GM12878 (cell line): Measurements from ENCODE around the gene CRTC1. TPM values are rescaled to one million over a fixed set of nuclear protein-coding genes. Genes with fewer than 3 reads are reported as not detected.

Experiments used
- ATAC-seq: fragments of 200-7000 bp; cut with Tn5 transposase; 3 replicates; pipeline ENCODE4 v1.9.1; 2020; ENCODE audit warnings: mild to moderate bottlenecking, moderate library complexity
- BruUV-seq: library from RNA; stranded (reverse); fragments of 400-500 nt; replicated peaks from 2 replicates; lab custom pipeline; 2021; lab: Mats Ljungman, UMichigan
- CTCF ChIA-PET: fragments of 300-600 bp; sonication (Branson Sonifier 250); formaldehyde crosslinking; extraction: SDS; loops from one replicate; lab custom pipeline; 2021; ENCODE audit warnings: inconsistent platforms; lab: Yijun Ruan, JAX
- POLR2A ChIA-PET: fragments of 350-600 bp; formaldehyde crosslinking; extraction: SDS; loops from one replicate; lab custom pipeline; 2021; ENCODE audit warnings: inconsistent platforms; lab: Charles Lee
- RAD21 ChIA-PET: fragments of 300-600 bp; sonication (Branson Sonifier 250); formaldehyde crosslinking; loops from one replicate; lab custom pipeline; 2023; ENCODE audit warnings: antibody characterized with exemption; ENCODE audit not compliant: unreplicated experiment; lab: Charles Lee
- SMC1A ChIA-PET: fragments of 300-600 bp; sonication (Branson Sonifier 250); formaldehyde crosslinking; loops from one replicate; lab custom pipeline; 2023; ENCODE audit not compliant: unreplicated experiment, uncharacterized antibody; lab: Charles Lee
- DNase-seq: peaks from one replicate; pipeline ENCODE4 v3.0.0-alpha.2; 2011; ENCODE audit warnings: low read depth, low spot score
- FAIRE-seq: peaks from 3 replicates; lab custom pipeline; 2011; peaks lifted over from hg19 to GRCh38; lab: Jason Lieb, UNC
- H2AFZ ChIP-seq: 2 replicates; pipeline ENCODE4 v1.6.0; 2011; ENCODE audit warnings: low read depth, low read length, control low read depth; ENCODE audit not compliant: control insufficient read depth
- H3K27ac ChIP-seq: 2 replicates; pipeline ENCODE4 v1.5.1; 2011; ENCODE audit warnings: control low read depth; ENCODE audit not compliant: control insufficient read depth, insufficient read depth
- H3K27me3 ChIP-seq, 2 experiments: replicated peaks in 1 of 2; 2 replicates each; pipeline versions ENCODE4 v1.6.0 to v1.6.1; 2011; ENCODE audit warnings: low read length in 1 of 2; ENCODE audit not compliant: control insufficient read depth in 2 of 2, insufficient read depth in 2 of 2
- H3K36me3 ChIP-seq, 2 experiments: 2 replicates each; pipeline ENCODE4 v1.5.1; 2011; ENCODE audit warnings: low read length in 1 of 2; ENCODE audit not compliant: control insufficient read depth in 2 of 2, insufficient read depth in 2 of 2
- H3K4me1 ChIP-seq: 2 replicates; pipeline ENCODE4 v1.6.1; 2011; ENCODE audit warnings: mild to moderate bottlenecking, low read length, moderate library complexity, mixed read lengths; ENCODE audit not compliant: control insufficient read depth, insufficient read depth
- H3K4me2 ChIP-seq: 2 replicates; pipeline ENCODE4 v1.6.0; 2011; ENCODE audit warnings: control low read depth; ENCODE audit not compliant: control insufficient read depth, insufficient read depth
- H3K4me3 ChIP-seq: fragments of 200-600 bp; sonication (generic); 2 replicates; pipeline ENCODE4 v1.5.1; 2016
- H3K79me2 ChIP-seq: 2 replicates; pipeline ENCODE4 v1.6.0; 2011; ENCODE audit warnings: low read length; ENCODE audit not compliant: control insufficient read depth, insufficient read depth
- H3K9ac ChIP-seq: 2 replicates; pipeline ENCODE4 v1.8.0; 2011; ENCODE audit warnings: low read length, control low read depth, mixed read lengths; ENCODE audit not compliant: control insufficient read depth, insufficient read depth
- H3K9me3 ChIP-seq: replicated peaks from 3 replicates; pipeline ENCODE4 v1.5.1; 2011; ENCODE audit warnings: mild to moderate bottlenecking, low read length; ENCODE audit not compliant: control insufficient read depth, insufficient read depth
- H4K20me1 ChIP-seq: 2 replicates; pipeline ENCODE4 v1.6.0; 2011; ENCODE audit not compliant: control insufficient read depth, insufficient read depth
- ASH2L ChIP-seq: fragments of 300-600, 200-600 bp; sonication (generic); IDR thresholded peaks from 2 replicates; pipeline ENCODE4 v1.6.1; 2017; ENCODE audit warnings: low read depth, mild to moderate bottlenecking, borderline replicate concordance
- BCL11A ChIP-seq: IDR thresholded peaks from 2 replicates; pipeline ENCODE4 v1.6.1; 2011; ENCODE audit warnings: low read depth, low read length
- CREM ChIP-seq: IDR thresholded peaks from 2 replicates; pipeline ENCODE4 v1.6.1; 2014; ENCODE audit warnings: antibody characterized with exemption, low read depth
- DPF2 ChIP-seq: fragments of 450-650 bp; IDR thresholded peaks from 2 replicates; pipeline ENCODE4 v1.6.1; 2017; ENCODE audit warnings: mild to moderate bottlenecking
- FOXM1 ChIP-seq: IDR thresholded peaks from 2 replicates; pipeline ENCODE4 v1.6.1; 2012; ENCODE audit warnings: low read depth, mild to moderate bottlenecking, inconsistent platforms, low read length, moderate library complexity
- NRF1 ChIP-seq: conservative IDR thresholded peaks from 2 replicates; pipeline ENCODE4 v1.6.1; 2011; ENCODE audit warnings: mild to moderate bottlenecking, low read depth, low read length, improper control_type of control experiment
- POU2F2 ChIP-seq: IDR thresholded peaks from 3 replicates; pipeline ENCODE4 v1.6.1; 2011; ENCODE audit warnings: low read depth, mild to moderate bottlenecking, low read length, borderline replicate concordance
- SMAD5 ChIP-seq: IDR thresholded peaks from 2 replicates; pipeline ENCODE4 v1.6.1; 2016; ENCODE audit warnings: antibody characterized with exemption, low read depth
- TCF3 ChIP-seq: IDR thresholded peaks from 2 replicates; pipeline ENCODE4 v1.6.1; 2012; ENCODE audit warnings: low read depth, mild to moderate bottlenecking, low read length, borderline replicate concordance; ENCODE audit not compliant: insufficient read depth
- USF1 ChIP-seq: IDR thresholded peaks from 2 replicates; pipeline ENCODE4 v1.6.1; 2011; ENCODE audit warnings: borderline replicate concordance, low read depth, mild to moderate bottlenecking, moderate library complexity, mixed read lengths, low read length; ENCODE audit not compliant: insufficient read depth; ENCODE audit errors: extremely low read length
- ZNF217 ChIP-seq: fragments of 450-650 bp; IDR thresholded peaks from 2 replicates; pipeline ENCODE4 v1.6.1; 2017; ENCODE audit warnings: antibody characterized with exemption, mild to moderate bottlenecking
- ZNF24 ChIP-seq: fragments of 450-650 bp; IDR thresholded peaks from 2 replicates; pipeline ENCODE4 v1.6.1; 2017; ENCODE audit warnings: antibody characterized with exemption, mild to moderate bottlenecking
- ZNF687 ChIP-seq: fragments of 450-650 bp; IDR thresholded peaks from 2 replicates; pipeline ENCODE4 v1.6.1; 2017; ENCODE audit warnings: mild to moderate bottlenecking, moderate library complexity
- WGBS: methylation state at CpG from one replicate; pipeline ENCODE4 v1.1.6; 2016; ENCODE audit warnings: low lambda C conversion rate; ENCODE audit not compliant: insufficient replicate concordance, insufficient coverage; ENCODE audit errors: missing lambda C conversion rate; 5-methylcytosine and 5-hydroxymethylcytosine counted together
- in situ Hi-C: fragments of 300-500 bp; cut with MboI; formaldehyde crosslinking; loops from 9 replicates; pipeline ENCODE4 v1.14.3; 2018; ENCODE audit warnings: mixed read lengths
- intact Hi-C: fragments of 100-400 bp; cut with micrococcal nuclease; formaldehyde crosslinking; loops from one replicate; pipeline ENCODE4 v1.14.2; 2022; ENCODE audit not compliant: unreplicated experiment
- polyA plus RNA-seq, 11 experiments: library from polyadenylated mRNA; depleted of rRNA in 4 of 11; unstranded in 6 of 11; stranded (reverse) in 5 of 11; fragments of >200 nt; fragmentation: Nextera tagmentation in 4 of 11; fragmentation: Illumina TruSeq in 1 of 11; extraction: Ambion mirVana in 4 of 11; extraction: Trizol in 1 of 11; gene quantifications; 1 replicate in 1 of 11; 2 replicates in 10 of 11; pipeline versions ENCODE4 v1.2.1 to v1.2.3, GENCODE V29; 2011 to 2016; ENCODE audit warnings: inconsistent platforms in 2 of 11, missing spikeins in 2 of 11, low read depth in 1 of 11
- total RNA-seq, 4 experiments: library from RNA; depleted of rRNA in 3 of 4; stranded (reverse); fragments of >200 nt in 3 of 4; fragmentation: Illumina TruSeq in 1 of 4; extraction: Trizol in 1 of 4; gene quantifications; 2 replicates each; pipeline versions ENCODE4 v1.2.1 to v1.2.3, GENCODE V29; 2013 to 2021
- TF ChIP-seq, protein P1 (sequence below): fragments of 450-650 bp; IDR thresholded peaks from 2 replicates; pipeline ENCODE4 v1.6.1; 2017; ENCODE audit warnings: low read depth, mild to moderate bottlenecking, moderate library complexity
- TF ChIP-seq, protein P2 (sequence below): fragments of 450-650 bp; IDR thresholded peaks from 2 replicates; pipeline ENCODE4 v1.6.1; 2018; ENCODE audit warnings: mild to moderate bottlenecking, low read depth, moderate library complexity; ENCODE audit not compliant: partially characterized antibody

The CRTC1 gene
- total and polyA plus RNA-seq, 10 of the 15 experiments (the other 5 are each of a cell fraction or from before 2014, with no cell fraction given): 0.02 to 4.6 (median 1.1) TPM; not detected in 1

- H3K27ac ChIP-seq: no peak overlapping the region
- H3K9me3 ChIP-seq: no peaks in the 10 kb centered on the region
- CTCF ChIA-PET: interaction anchor here (1.1 to 2.1 kb wide), 6 partner anchors 87 to 243 kb away, joined by 3 to 8 read pairs (median 4); partner anchors contain the start of gene REX1BD
- no peak for DNase-seq
- no peaks in the 10 kb centered on the region for H3K79me2 ChIP-seq
- H3K4me1 ChIP-seq: no peaks in the 10 kb centered on the region; the same call in 1 of the 2 replicates
- no peaks in the 10 kb centered on the region for H3K36me3 ChIP-seq
- no peaks in the 10 kb centered on the region for H3K27me3 ChIP-seq
- FAIRE-seq: no peak
- no peak overlapping the region for H3K4me3 ChIP-seq
- SMC1A ChIA-PET: interaction anchor here (0.9 to 1.8 kb wide), 2 partner anchors 8 to 170 kb away, joined by 4 to 6 read pairs; no protein-coding TSS in a partner anchor
- no TSS peak for BruUV-seq
- H3K9ac ChIP-seq: no peak overlapping the region
- no peak for ATAC-seq
- WGBS: 78% methylated on average over 13 of the region's 13 CpGs
- H2AFZ ChIP-seq: no peak overlapping the region
- POLR2A ChIA-PET: no interaction called here
- RAD21 ChIA-PET: interaction anchor here (1.2 to 1.4 kb wide), 2 partner anchors 209 to 226 kb away, joined by 3 to 4 read pairs; no protein-coding TSS in a partner anchor
- H3K4me2 ChIP-seq: no peak overlapping the region
- in situ Hi-C loops: loop anchor here (10.0 kb wide), 1 partner anchor 222 kb away; no protein-coding TSS in a partner anchor
- intact Hi-C loops: loop anchor here (2.0 kb wide), 1 partner anchor 82 kb away; no protein-coding TSS in a partner anchor
- H4K20me1 ChIP-seq: no peaks in the 10 kb centered on the region
- TF ChIP-seq ZNF217: no peak
- TF ChIP-seq NRF1: no peak
- no peak for TF ChIP-seq USF1
- no peak for TF ChIP-seq CREM
- TF ChIP-seq ZNF24: no peak
- TF ChIP-seq TCF3: no peak
- TF ChIP-seq DPF2: no peak
- TF ChIP-seq SMAD5: no peak
- no peak for TF ChIP-seq ZNF687
- TF ChIP-seq ASH2L: no peak
- TF ChIP-seq POU2F2: no peak
- TF ChIP-seq, protein P1, sequence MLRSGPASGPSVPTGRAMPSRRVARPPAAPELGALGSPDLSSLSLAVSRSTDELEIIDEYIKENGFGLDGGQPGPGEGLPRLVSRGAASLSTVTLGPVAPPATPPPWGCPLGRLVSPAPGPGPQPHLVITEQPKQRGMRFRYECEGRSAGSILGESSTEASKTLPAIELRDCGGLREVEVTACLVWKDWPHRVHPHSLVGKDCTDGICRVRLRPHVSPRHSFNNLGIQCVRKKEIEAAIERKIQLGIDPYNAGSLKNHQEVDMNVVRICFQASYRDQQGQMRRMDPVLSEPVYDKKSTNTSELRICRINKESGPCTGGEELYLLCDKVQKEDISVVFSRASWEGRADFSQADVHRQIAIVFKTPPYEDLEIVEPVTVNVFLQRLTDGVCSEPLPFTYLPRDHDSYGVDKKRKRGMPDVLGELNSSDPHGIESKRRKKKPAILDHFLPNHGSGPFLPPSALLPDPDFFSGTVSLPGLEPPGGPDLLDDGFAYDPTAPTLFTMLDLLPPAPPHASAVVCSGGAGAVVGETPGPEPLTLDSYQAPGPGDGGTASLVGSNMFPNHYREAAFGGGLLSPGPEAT: no peak
- TF ChIP-seq, protein P2, sequence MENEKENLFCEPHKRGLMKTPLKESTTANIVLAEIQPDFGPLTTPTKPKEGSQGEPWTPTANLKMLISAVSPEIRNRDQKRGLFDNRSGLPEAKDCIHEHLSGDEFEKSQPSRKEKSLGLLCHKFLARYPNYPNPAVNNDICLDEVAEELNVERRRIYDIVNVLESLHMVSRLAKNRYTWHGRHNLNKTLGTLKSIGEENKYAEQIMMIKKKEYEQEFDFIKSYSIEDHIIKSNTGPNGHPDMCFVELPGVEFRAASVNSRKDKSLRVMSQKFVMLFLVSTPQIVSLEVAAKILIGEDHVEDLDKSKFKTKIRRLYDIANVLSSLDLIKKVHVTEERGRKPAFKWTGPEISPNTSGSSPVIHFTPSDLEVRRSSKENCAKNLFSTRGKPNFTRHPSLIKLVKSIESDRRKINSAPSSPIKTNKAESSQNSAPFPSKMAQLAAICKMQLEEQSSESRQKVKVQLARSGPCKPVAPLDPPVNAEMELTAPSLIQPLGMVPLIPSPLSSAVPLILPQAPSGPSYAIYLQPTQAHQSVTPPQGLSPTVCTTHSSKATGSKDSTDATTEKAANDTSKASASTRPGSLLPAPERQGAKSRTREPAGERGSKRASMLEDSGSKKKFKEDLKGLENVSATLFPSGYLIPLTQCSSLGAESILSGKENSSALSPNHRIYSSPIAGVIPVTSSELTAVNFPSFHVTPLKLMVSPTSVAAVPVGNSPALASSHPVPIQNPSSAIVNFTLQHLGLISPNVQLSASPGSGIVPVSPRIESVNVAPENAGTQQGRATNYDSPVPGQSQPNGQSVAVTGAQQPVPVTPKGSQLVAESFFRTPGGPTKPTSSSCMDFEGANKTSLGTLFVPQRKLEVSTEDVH: no peak
- no peak for TF ChIP-seq BCL11A
- no peak for TF ChIP-seq FOXM1
Observed at GRCh38 chr19:18677156-18677555, 6.3 kb upstream of the CRTC1 start.
